OCI-LY3 (cell line): ENCODE measurements around the gene MYO15B.

ENCODE experiments used
- EZH2phosphoT487 ChIP-seq: fragments of 200-600 bp; shearing (Covaris generic); IDR thresholded peaks from 2 replicates; pipeline ENCODE4 v1.6.1; 2018; ENCODE audit warnings: antibody characterized with exemption, mixed run types, low read depth
- TF ChIP-seq, protein P1 (sequence below): fragments of 200-600, 300-600 bp; sonication (generic); IDR thresholded peaks from 2 replicates; pipeline ENCODE4 v1.5.1; 2014; ENCODE audit warnings: antibody characterized with exemption, low read length, low read depth

DNA sequence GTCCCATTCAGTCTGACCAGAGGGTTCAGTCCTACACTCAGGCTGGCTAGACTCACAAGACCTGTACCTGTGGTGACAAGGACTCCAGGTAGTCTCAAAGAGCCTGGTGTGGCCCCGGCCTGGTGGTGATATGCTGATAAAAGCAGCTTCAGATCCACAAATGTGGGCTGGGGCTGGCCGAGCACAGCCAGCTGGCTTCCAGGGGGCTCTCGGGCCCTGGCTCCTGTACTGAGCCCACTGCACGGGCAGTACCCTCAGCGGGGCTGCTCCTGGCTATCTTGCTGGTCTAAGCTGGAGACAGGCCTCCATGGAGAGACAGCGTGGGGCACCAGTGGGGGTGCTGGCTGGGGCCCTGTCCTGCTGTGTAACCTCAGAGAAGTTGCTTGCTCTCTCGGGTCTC is 50.0 kb downstream of the MYO15B start:
- TF ChIP-seq, protein P1, sequence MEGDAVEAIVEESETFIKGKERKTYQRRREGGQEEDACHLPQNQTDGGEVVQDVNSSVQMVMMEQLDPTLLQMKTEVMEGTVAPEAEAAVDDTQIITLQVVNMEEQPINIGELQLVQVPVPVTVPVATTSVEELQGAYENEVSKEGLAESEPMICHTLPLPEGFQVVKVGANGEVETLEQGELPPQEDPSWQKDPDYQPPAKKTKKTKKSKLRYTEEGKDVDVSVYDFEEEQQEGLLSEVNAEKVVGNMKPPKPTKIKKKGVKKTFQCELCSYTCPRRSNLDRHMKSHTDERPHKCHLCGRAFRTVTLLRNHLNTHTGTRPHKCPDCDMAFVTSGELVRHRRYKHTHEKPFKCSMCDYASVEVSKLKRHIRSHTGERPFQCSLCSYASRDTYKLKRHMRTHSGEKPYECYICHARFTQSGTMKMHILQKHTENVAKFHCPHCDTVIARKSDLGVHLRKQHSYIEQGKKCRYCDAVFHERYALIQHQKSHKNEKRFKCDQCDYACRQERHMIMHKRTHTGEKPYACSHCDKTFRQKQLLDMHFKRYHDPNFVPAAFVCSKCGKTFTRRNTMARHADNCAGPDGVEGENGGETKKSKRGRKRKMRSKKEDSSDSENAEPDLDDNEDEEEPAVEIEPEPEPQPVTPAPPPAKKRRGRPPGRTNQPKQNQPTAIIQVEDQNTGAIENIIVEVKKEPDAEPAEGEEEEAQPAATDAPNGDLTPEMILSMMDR: no peak
- TF ChIP-seq EZH2phosphoT487: no peak
